ENCODE results near the gene CDCA3. TPM values are rescaled to one million over a fixed set of nuclear protein-coding genes. Genes with fewer than 3 reads are reported as not detected.
A peak's percentile ranks its signal among the peaks of the same experiment; 100 is the strongest.

CDCA3 gene
- total and polyA plus RNA-seq, 2 of the 13 experiments (the other 11 are each of a cell fraction or from before 2014, with no cell fraction given) = 32.7 to 56.5 TPM

DNA sequence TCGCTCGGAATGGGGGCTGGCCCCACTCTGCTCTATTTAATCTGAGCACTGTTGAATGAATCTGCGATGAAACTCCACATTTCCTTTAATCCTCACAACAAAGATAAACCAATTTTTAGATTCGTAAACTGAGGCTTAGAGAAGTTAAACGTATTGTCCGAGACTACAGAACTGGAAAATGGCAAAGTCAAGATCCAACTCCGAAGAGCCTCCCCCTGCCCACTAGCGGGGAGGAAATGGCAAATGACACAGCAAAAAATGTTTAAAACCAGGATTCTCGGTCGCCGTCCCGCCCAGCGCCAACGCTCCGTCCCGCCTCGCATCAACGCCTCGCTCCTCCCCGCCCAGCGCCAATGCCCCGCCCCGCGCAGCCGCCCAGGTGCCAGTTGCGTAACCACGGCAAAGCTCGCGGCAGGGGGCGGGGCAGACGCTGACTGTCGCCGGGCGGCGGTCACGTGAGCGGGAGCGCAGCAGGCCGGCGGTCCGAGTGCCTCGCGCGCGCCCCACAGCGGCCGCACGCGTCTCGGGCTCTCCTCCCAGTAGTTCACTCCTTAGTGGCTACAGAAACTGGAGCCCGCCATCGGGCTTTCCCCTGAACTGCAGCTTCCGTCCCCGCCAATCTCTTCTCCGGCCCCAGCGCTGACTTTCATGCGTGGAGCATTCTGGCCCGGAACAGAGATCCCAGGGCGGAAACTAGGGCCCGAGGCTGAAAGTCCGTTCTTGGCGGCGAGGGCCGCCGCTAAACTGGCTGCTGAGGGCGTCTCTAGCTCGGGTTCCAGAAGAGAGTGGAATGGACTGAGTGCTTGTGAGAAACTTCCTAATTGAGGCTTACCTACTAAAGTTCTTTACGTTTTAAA lies 39.9 kb upstream of the CDCA3 start (continued):
- TF ChIP-seq ZBTB38 (CRISPR knock-in tag; IDR thresholded peaks at IDR 0.05) (peak; percentile 93), KDM5B (CRISPR knock-in tag; IDR thresholded peaks at IDR 0.05; ENCODE audit: borderline replicate concordance) (peak; percentile 87; the same call in 1 of the 2 replicates), MIER3 (CRISPR knock-in tag; IDR thresholded peaks at IDR 0.05; ENCODE audit: borderline replicate concordance) (peak; percentile 89), MYNN (CRISPR knock-in tag; IDR thresholded peaks at IDR 0.05; ENCODE audit: low read depth) (no peak), FOXC1 (CRISPR knock-in tag; IDR thresholded peaks at IDR 0.05; ENCODE audit: borderline replicate concordance) (peak; percentile 67; the same call in 1 of the 2 replicates), EZH2 (conservative IDR thresholded peaks at IDR 0.05; ENCODE audit: low read depth, low read length) (no peak), FOXA1 (IDR thresholded peaks at IDR 0.05) (no peak), FOXA1 (CRISPR knock-in tag; IDR thresholded peaks at IDR 0.05) (peak; percentile 35; the same call in 1 of the 2 replicates), HHEX (CRISPR knock-in tag; IDR thresholded peaks at IDR 0.05) (no peak; the same call in 1 of the 2 replicates), CCAR2 (optimal IDR thresholded peaks at IDR 0.05; ENCODE audit: low read depth, low read length) (no peak), ZNF333 (CRISPR knock-in tag; IDR thresholded peaks at IDR 0.05; ENCODE audit: borderline replicate concordance) (no peak), CCDC6 (CRISPR knock-in tag; IDR thresholded peaks at IDR 0.05) (peak; percentile 49; the same call in 1 of the 2 replicates), SP4 (CRISPR knock-in tag; IDR thresholded peaks at IDR 0.05) (peak; percentile 98), ZNF326 (CRISPR knock-in tag; IDR thresholded peaks at IDR 0.05; ENCODE audit: borderline replicate concordance) (no peak), ZNF230 (CRISPR knock-in tag; IDR thresholded peaks at IDR 0.05) (no peak)
- TF ChIP-seq, protein P1, sequence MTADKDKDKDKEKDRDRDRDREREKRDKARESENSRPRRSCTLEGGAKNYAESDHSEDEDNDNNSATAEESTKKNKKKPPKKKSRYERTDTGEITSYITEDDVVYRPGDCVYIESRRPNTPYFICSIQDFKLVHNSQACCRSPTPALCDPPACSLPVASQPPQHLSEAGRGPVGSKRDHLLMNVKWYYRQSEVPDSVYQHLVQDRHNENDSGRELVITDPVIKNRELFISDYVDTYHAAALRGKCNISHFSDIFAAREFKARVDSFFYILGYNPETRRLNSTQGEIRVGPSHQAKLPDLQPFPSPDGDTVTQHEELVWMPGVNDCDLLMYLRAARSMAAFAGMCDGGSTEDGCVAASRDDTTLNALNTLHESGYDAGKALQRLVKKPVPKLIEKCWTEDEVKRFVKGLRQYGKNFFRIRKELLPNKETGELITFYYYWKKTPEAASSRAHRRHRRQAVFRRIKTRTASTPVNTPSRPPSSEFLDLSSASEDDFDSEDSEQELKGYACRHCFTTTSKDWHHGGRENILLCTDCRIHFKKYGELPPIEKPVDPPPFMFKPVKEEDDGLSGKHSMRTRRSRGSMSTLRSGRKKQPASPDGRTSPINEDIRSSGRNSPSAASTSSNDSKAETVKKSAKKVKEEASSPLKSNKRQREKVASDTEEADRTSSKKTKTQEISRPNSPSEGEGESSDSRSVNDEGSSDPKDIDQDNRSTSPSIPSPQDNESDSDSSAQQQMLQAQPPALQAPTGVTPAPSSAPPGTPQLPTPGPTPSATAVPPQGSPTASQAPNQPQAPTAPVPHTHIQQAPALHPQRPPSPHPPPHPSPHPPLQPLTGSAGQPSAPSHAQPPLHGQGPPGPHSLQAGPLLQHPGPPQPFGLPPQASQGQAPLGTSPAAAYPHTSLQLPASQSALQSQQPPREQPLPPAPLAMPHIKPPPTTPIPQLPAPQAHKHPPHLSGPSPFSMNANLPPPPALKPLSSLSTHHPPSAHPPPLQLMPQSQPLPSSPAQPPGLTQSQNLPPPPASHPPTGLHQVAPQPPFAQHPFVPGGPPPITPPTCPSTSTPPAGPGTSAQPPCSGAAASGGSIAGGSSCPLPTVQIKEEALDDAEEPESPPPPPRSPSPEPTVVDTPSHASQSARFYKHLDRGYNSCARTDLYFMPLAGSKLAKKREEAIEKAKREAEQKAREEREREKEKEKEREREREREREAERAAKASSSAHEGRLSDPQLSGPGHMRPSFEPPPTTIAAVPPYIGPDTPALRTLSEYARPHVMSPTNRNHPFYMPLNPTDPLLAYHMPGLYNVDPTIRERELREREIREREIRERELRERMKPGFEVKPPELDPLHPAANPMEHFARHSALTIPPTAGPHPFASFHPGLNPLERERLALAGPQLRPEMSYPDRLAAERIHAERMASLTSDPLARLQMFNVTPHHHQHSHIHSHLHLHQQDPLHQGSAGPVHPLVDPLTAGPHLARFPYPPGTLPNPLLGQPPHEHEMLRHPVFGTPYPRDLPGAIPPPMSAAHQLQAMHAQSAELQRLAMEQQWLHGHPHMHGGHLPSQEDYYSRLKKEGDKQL (CRISPR knock-in tag; IDR thresholded peaks at IDR 0.05; ENCODE audit: low read depth) = peak; percentile 39; the same call in 1 of the 2 replicates
- TF ChIP-seq, protein P2, sequence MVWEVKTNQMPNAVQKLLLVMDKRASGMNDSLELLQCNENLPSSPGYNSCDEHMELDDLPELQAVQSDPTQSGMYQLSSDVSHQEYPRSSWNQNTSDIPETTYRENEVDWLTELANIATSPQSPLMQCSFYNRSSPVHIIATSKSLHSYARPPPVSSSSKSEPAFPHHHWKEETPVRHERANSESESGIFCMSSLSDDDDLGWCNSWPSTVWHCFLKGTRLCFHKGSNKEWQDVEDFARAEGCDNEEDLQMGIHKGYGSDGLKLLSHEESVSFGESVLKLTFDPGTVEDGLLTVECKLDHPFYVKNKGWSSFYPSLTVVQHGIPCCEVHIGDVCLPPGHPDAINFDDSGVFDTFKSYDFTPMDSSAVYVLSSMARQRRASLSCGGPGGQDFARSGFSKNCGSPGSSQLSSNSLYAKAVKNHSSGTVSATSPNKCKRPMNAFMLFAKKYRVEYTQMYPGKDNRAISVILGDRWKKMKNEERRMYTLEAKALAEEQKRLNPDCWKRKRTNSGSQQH (CRISPR knock-in tag; IDR thresholded peaks at IDR 0.05; ENCODE audit: low read depth) = peak; percentile 82
- TF ChIP-seq, protein P3, sequence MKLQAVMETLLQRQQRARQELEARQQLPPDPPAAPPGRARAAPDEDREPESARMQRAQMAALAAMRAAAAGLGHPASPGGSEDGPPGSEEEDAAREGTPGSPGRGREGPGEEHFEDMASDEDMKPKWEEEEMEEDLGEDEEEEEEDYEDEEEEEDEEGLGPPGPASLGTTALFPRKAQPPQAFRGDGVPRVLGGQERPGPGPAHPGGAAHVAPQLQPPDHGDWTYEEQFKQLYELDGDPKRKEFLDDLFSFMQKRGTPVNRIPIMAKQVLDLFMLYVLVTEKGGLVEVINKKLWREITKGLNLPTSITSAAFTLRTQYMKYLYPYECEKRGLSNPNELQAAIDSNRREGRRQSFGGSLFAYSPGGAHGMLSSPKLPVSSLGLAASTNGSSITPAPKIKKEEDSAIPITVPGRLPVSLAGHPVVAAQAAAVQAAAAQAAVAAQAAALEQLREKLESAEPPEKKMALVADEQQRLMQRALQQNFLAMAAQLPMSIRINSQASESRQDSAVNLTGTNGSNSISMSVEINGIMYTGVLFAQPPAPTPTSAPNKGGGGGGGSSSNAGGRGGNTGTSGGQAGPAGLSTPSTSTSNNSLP (IDR thresholded peaks at IDR 0.05; ENCODE audit: low read depth, low read length) = 0 out of 2 replicates have a peak, but pooled peaks have one; percentile 37
- TF ChIP-seq, protein P4, sequence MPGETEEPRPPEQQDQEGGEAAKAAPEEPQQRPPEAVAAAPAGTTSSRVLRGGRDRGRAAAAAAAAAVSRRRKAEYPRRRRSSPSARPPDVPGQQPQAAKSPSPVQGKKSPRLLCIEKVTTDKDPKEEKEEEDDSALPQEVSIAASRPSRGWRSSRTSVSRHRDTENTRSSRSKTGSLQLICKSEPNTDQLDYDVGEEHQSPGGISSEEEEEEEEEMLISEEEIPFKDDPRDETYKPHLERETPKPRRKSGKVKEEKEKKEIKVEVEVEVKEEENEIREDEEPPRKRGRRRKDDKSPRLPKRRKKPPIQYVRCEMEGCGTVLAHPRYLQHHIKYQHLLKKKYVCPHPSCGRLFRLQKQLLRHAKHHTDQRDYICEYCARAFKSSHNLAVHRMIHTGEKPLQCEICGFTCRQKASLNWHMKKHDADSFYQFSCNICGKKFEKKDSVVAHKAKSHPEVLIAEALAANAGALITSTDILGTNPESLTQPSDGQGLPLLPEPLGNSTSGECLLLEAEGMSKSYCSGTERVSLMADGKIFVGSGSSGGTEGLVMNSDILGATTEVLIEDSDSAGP (CRISPR knock-in tag; IDR thresholded peaks at IDR 0.05; ENCODE audit: borderline replicate concordance) = peak; percentile 96

All from HepG2 (cell line).